HAP-1 (cell line): Measurements from ENCODE around the gene CYFIP2.
"Not testable (repeated sequence)": the region's sequence is repeated elsewhere in the genome, so short reads cannot be mapped to it uniquely, and the experiment has no call there.

Experiments used
- DNase-seq, 2 experiments: peaks; one replicate each; pipeline ENCODE4 v3.0.0-alpha.2; 2016 to 2020; ENCODE audit warnings: low spot score in 2 of 2
- H3K27me3 ChIP-seq: fragments of 250-450 bp; sonication (Bioruptor Pico); 2 replicates; pipeline ENCODE4 v1.5.1; 2020; ENCODE audit warnings: low read depth, mild to moderate bottlenecking, moderate library complexity
- H3K36me3 ChIP-seq: fragments of 250-450 bp; sonication (Bioruptor Pico); replicated peaks from 2 replicates; pipeline ENCODE4 v1.5.1; 2020; ENCODE audit warnings: mild to moderate bottlenecking
- H3K4me1 ChIP-seq: fragments of 250-450 bp; sonication (Bioruptor Pico); 2 replicates; pipeline ENCODE4 v1.5.1; 2020; ENCODE audit warnings: mild to moderate bottlenecking
- H3K4me3 ChIP-seq: fragments of 250-450 bp; sonication (Bioruptor Pico); 2 replicates; pipeline ENCODE4 v1.5.1; 2020; ENCODE audit warnings: mild to moderate bottlenecking, moderate library complexity
- H3K9me3 ChIP-seq: fragments of 250-450 bp; sonication (Bioruptor Pico); 2 replicates; pipeline ENCODE4 v1.5.1; 2020; ENCODE audit warnings: mild to moderate bottlenecking, moderate library complexity
- in situ Hi-C: fragments of 300-500 bp; cut with MboI; formaldehyde crosslinking; loops from 3 replicates; pipeline ENCODE4 v1.14.3; 2020; ENCODE audit warnings: low sequenced_read_pairs, inconsistent platforms, mixed read lengths

CYFIP2 gene

GRCh38 chr5:157244704-157245103, 21.2 kb upstream of the CYFIP2 start:
- H3K9me3 ChIP-seq, in situ Hi-C loops, DNase-seq, H3K36me3 ChIP-seq, H3K4me3 ChIP-seq, H3K27me3 ChIP-seq: not testable (repeated sequence)
- H3K4me1 ChIP-seq = peaks cover 12% of the 10 kb centered on the region

DNA sequence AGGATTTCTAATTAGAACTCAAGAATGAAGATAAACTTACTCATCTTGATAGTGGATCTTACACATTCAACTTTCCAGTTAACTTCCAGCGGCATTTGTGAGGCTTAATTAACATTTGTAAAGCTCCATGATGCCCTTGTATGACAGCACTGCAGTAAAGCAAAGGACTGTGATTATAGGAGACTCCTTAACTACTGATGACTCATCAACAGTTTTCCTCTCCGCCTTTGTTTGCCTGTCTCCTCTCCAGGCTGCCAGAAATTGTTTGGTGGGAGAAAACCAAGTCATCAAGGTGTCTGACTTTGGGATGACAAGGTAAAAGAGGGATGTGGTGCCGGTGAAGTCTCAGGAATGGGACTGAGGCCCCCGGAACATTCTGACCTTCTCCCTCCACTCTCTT, 20.4 kb upstream of the CYFIP2 start:
- in situ Hi-C loops = no loop called here
- no peak overlapping the region for H3K4me3 ChIP-seq
- DNase-seq = peak; percentile 60 to 96
- H3K27me3 ChIP-seq = no peaks in the 10 kb centered on the region
- H3K36me3 ChIP-seq = no peaks in the 10 kb centered on the region
- no peaks in the 10 kb centered on the region for H3K9me3 ChIP-seq
- peaks cover 12% of the 10 kb centered on the region for H3K4me1 ChIP-seq

DNA sequence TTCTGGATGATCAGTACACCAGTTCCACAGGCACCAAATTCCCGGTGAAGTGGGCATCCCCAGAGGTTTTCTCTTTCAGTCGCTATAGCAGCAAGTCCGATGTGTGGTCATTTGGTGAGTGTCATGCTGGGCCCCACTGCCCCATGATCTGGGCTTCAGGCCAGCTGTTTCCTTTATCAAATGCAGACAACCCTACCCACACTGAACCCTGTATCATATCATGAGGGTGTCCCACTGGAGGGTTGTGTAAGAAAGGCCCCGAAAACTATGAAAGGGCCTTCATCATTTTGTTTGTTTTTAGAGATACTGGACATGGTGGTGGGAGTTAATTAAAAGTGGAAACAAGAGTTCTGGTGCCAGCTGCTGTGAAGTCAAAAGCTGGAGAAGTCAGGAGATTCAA, 20.0 kb upstream of the CYFIP2 start:
- in situ Hi-C loops = no loop called here
- no peak for DNase-seq
- Histone ChIP-seq H3K36me3 (no peaks in the 10 kb centered on the region), H3K4me1 (peaks cover 12% of the 10 kb centered on the region), H3K27me3 (no peaks in the 10 kb centered on the region), H3K9me3 (no peaks in the 10 kb centered on the region), H3K4me3 (no peak overlapping the region)

DNA sequence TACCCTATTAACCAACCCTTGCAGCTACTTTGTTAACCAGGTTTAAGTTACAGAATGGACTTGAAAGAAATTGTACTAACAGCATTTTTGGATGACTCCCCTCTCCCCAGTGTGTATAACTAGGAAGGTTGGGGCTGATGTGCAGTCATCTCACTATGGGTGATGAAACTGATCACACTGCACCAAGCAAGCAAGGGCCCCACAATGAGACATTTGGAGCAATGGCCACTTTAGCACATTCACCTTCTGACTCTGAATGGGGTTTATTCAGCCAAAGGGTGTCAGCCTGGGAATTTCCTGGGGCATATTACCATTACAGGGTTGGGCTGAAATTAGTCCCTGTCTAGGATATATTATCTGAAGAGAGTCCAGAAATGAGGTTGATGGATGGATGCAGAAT, 18.7 kb upstream of the CYFIP2 start:
- no peaks in the 10 kb centered on the region for H3K36me3 ChIP-seq
- in situ Hi-C loops = no loop called here
- H3K4me3 ChIP-seq = no peak overlapping the region
- DNase-seq = no peak
- H3K9me3 ChIP-seq = no peaks in the 10 kb centered on the region
- H3K4me1 ChIP-seq = peaks cover 12% of the 10 kb centered on the region
- no peaks in the 10 kb centered on the region for H3K27me3 ChIP-seq

DNA sequence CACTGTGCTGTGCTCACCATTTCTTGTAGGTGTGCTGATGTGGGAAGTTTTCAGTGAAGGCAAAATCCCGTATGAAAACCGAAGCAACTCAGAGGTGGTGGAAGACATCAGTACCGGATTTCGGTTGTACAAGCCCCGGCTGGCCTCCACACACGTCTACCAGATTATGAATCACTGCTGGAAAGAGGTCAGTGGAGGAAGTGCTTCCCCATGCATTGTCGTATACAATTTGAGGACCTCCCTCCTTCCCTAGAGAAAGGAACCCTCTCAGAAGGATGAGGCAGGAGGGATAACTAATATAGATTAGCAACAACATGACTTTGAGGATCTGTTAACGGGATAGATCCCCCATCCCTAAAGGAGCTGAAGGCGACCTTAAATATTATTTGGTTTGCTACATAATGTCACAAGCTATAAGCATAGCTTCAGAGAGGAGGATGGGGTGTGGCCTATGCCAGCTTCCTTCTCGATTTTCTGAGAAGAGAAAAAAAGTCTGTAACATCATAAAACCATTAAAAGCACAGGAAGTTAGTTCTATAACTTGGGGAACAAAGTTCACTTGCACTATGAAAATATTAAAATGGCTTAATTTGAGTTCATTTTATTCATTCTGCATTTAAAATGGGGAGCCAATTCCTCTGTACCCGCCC, 17.0 kb upstream of the CYFIP2 start:
- H3K4me3 ChIP-seq = no peak overlapping the region
- no peaks in the 10 kb centered on the region for H3K27me3 ChIP-seq
- DNase-seq = no peak
- in situ Hi-C loops = no loop called here
- no peaks in the 10 kb centered on the region for H3K9me3 ChIP-seq
- peaks cover 12% of the 10 kb centered on the region for H3K4me1 ChIP-seq
- H3K36me3 ChIP-seq = no peaks in the 10 kb centered on the region

DNA sequence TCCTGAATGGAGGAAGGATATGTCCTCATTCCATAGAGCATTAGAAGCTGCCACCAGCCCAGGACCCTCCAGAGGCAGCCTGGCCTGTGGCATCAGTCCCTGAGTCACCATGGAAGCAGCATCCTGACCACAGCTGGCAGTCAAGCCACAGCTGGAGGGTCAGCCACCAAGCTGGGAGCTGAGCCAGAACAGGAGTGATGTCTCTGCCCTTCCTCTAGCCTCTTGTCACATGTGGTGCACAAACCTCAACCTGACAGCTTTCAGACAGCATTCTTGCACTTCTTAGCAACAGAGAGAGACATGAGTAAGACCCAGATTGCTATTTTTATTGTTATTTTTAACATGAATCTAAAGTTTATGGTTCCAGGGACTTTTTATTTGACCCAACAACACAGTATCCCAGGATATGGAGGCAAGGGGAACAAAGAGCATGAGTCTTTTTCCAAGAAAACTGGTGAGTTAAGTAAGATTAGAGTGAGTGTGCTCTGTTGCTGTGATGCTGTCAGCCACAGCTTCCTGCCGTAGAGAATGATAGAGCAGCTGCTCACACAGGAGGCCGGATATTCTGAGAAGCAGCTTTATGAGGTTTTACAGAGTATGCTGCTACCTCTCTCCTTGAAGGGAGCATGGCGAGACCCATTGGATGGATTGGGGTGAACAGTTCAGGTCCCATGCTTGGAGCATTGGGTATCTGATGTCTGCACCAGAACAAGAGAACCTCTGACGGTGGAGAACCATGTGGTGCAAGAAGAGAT, 13.0 kb upstream of the CYFIP2 start:
- Histone ChIP-seq H3K9me3 (no peaks in the 10 kb centered on the region), H3K4me1 (no peaks in the 10 kb centered on the region), H3K36me3 (no peaks in the 10 kb centered on the region), H3K27me3 (no peaks in the 10 kb centered on the region), H3K4me3 (no peak overlapping the region)
- no peak for DNase-seq
- in situ Hi-C loops = loop anchor here (10.0 kb wide), 1 partner anchor 62 kb away; no protein-coding TSS in a partner anchor

DNA sequence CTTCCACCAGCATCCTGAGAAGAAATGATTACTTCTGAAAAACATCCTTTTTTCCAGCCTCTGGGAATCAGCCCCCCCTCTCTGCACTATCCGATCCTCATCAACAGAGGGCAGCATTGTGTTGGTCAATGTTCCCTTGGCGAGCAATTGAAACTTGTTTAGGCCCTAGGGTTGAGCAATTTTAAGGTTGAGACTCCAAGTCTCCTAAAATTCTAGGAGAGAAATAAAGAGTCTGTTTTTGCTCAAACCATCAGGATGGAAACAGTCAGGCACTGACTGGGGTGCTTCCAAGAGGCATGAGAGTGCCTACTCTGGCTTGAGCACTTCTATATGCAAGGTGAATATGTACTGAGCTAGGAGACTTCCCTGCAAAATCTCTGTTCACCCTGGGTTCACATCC, 12.4 kb upstream of the CYFIP2 start:
- Histone ChIP-seq H3K36me3 (no peaks in the 10 kb centered on the region), H3K4me1 (no peaks in the 10 kb centered on the region), H3K4me3 (no peak overlapping the region), H3K9me3 (no peaks in the 10 kb centered on the region), H3K27me3 (no peaks in the 10 kb centered on the region)
- peak; percentile 20 to 69 for DNase-seq
- in situ Hi-C loops = loop anchor here (10.0 kb wide), 1 partner anchor 61 kb away; no protein-coding TSS in a partner anchor

- H3K9me3 ChIP-seq = no peaks in the 10 kb centered on the region
- in situ Hi-C loops = loop anchor here (10.0 kb wide), 1 partner anchor 56 kb away; no protein-coding TSS in a partner anchor
- no peak for DNase-seq
- no peaks in the 10 kb centered on the region for H3K4me1 ChIP-seq
- H3K36me3 ChIP-seq = no peaks in the 10 kb centered on the region
- H3K27me3 ChIP-seq = peaks cover 3% of the 10 kb centered on the region
- H3K4me3 ChIP-seq = no peak overlapping the region
Observed at GRCh38 chr5:157258450-157258849, 7.5 kb upstream of the CYFIP2 start.

GRCh38 chr5:157259699-157260098, 6.2 kb upstream of the CYFIP2 start:
- in situ Hi-C loops = loop anchor here (10.0 kb wide), 1 partner anchor 55 kb away; no protein-coding TSS in a partner anchor

DNA sequence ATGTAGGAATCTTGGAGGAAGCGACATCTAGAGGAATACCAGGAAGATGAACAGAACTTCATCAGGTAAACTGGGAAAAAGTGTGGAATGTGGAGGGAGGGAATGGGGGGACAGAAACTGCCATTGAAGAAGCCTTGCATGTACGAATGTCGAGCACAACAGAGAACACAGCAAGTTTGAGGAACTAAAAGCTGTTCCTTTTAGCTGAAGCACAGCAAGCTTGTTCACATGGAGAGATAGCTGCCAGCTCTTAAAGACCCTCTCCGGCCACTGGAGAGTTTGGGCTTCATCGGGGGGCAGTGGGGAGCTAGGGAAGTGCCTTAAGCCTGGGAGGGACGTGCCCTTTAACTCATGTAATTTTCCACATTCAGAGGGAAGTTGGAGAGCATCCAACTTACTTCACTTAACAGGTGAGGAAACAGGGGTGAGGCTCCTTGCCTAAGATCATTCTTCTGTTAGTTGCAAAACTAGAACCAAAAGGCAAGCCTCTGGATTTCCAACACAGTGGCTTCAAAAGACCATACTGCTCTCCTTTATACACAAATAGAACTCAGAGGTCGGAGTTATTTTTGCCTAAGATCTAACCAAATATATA, 2.3 kb upstream of the CYFIP2 start:
- no peak for DNase-seq
- in situ Hi-C loops = no loop called here
- H3K4me3 ChIP-seq = no peak overlapping the region
- peaks cover 13% of the 10 kb centered on the region for H3K4me1 ChIP-seq
- peaks cover 3% of the 10 kb centered on the region for H3K27me3 ChIP-seq
- H3K36me3 ChIP-seq = no peaks in the 10 kb centered on the region
- H3K9me3 ChIP-seq = no peaks in the 10 kb centered on the region

More at GRCh38 chr5:157259699-157260098, 6.2 kb upstream of the CYFIP2 start:
- Histone ChIP-seq H3K27me3 (peaks cover 3% of the 10 kb centered on the region), H3K4me3 (no peak overlapping the region), H3K36me3 (no peaks in the 10 kb centered on the region), H3K9me3 (no peaks in the 10 kb centered on the region), H3K4me1 (no peaks in the 10 kb centered on the region)
- DNase-seq = no peak

DNA sequence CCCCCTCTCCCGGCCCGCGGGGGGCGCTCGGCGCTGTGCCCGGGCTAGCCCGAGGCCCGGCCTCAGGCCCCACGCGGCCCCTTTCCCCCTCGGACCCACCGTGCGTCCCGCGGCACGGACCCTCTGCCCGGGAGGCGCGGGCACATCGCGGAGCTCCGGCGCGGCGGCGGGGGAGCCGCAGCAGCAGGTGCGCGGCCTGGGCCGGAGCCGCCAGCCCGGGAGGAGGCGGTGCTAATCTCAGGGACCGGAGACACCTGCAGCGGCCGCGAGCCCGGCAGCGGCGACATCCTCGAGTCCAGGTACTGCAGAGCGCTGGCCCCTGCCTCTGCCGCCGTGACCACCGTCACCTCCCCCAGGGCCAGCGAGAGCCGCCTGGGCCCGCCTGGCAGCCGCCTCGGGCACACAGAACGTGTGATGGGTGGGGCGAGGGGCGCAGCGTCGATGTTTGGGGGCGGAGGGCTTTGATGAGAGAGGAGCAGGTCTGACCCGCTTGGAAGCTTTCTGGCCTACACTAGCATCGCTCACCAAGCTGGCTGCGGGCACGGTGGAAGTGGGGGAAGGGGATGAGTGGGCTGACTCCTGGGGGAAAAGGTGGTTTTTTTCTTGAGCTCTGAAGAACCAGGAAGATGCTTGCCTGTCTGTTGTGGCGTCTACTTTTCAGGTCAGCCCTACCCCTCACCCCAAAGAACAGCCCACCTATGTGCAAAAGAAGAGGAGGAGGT, 524 bp downstream of the CYFIP2 start:
- DNase-seq = peak in 1 of 2 experiments; percentile 54
- no peaks in the 10 kb centered on the region for H3K9me3 ChIP-seq
- in situ Hi-C loops = no loop called here
- H3K27me3 ChIP-seq = no peaks in the 10 kb centered on the region
- peaks cover 13% of the 10 kb centered on the region for H3K4me1 ChIP-seq
- no peaks in the 10 kb centered on the region; the same call in 1 of the 2 replicates for H3K36me3 ChIP-seq
- H3K4me3 ChIP-seq = peak overlapping the region; percentile 51

DNA sequence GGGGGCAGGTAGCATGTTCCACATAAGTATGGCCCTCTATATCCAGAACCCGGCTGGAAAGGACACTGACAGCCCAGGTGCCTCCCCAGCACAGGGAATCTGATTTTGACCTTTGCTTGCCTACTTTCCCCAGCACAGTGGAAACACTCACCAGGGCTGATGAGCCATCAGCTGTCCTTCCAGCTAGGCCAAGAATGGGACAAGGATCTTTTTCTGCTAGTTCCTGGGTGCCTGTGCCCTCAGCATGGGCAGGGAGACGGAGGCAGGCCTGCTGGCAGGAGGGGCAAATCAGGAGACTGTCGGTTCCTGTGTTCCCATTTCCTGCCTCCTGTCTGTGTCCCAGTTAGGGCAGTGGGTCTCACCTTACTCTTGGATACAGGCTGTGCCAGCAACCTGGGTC, 1.1 kb downstream of the CYFIP2 start:
- peaks cover 13% of the 10 kb centered on the region for H3K4me1 ChIP-seq
- DNase-seq = no peak
- no peaks in the 10 kb centered on the region; the same call in 1 of the 2 replicates for H3K36me3 ChIP-seq
- no peaks in the 10 kb centered on the region for H3K27me3 ChIP-seq
- no peaks in the 10 kb centered on the region for H3K9me3 ChIP-seq
- peak overlapping the region; percentile 51 for H3K4me3 ChIP-seq
- in situ Hi-C loops = no loop called here

DNA sequence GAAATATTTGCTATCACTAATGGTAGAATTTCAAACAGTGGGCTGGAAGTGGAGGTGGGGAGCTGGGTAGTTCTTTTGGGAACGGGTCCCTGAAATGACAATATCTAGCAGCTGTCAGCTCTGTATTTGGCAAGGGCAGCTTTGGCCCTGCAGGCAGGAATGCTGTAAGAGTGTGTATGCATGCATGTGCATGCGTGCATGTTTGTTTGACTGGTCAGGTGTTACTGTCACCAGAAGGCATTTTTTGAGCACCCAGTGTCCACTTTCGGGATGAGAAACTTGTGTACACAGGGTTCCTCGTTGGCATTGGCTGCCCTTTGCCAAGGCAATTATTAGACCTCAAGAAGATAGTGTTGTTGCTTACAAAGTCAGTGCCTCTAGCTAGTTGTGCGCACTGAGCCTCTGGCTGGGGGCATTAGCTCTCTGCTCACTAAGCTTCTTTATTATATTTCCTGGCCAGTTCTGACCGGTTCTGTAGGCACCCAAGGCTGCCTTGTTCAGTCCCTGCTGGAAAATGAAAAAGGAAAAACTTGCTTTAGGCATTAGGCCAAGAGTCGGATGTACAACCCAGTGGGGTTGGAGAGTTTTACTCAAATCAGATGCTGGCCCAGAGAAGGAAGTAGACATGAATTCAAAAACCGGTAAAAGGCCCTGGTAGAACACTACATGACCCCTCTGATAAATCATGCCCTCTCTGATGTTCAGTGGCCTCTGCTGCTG, 2.0 kb downstream of the CYFIP2 start:
- Histone ChIP-seq H3K4me3 (no peak overlapping the region), H3K9me3 (no peaks in the 10 kb centered on the region), H3K4me1 (peaks cover 13% of the 10 kb centered on the region), H3K36me3 (no peaks in the 10 kb centered on the region; the same call in 1 of the 2 replicates), H3K27me3 (no peaks in the 10 kb centered on the region)
- no peak for DNase-seq
- in situ Hi-C loops = no loop called here
